Measurements from ENCODE around the gene ANKS6.

The ANKS6 gene

GRCh38 chr9:98775831-98776441, 20.4 kb downstream of the ANKS6 start:
- Histone ChIP-seq H3K9ac (no peak overlapping the region), H4K20me1 (peaks cover 0 to 7% (median 0%) of the 10 kb centered on the region in 11 experiments; a peak in 1 of 22 replicates), H3K36me3 (peaks cover 28 to 74% (median 52%) of the 10 kb centered on the region in 11 experiments), H3K4me2 (no peak overlapping the region), H3K27me3 (no peaks in the 10 kb centered on the region), H3K9me3 (replicated peaks in 1 of 11) (no peaks in the 10 kb centered on the region), H3K4me1 (no peaks in the 10 kb centered on the region), H3K27ac (no peak overlapping the region), H3K4me3 (no peak overlapping the region)
- TF ChIP-seq Cebpa-rat (IDR thresholded peaks at IDR 0.05) = no peak

GRCh38 chr9:98774746-98775145, 21.6 kb downstream of the ANKS6 start:
- H3K27me3 ChIP-seq = no peaks in the 10 kb centered on the region
- no peaks in the 10 kb centered on the region for H3K9me3 ChIP-seq (replicated peaks in 1 of 11)
- no peak overlapping the region for H3K4me2 ChIP-seq
- no peaks in the 10 kb centered on the region for H3K4me1 ChIP-seq
- H3K9ac ChIP-seq = no peak overlapping the region
- H3K27ac ChIP-seq = no peak overlapping the region
- TF ChIP-seq Cebpa-rat (IDR thresholded peaks at IDR 0.05) = no peak
- H4K20me1 ChIP-seq = peaks cover 0 to 7% (median 0%) of the 10 kb centered on the region in 11 experiments; a peak in 1 of 22 replicates
- H3K4me3 ChIP-seq = no peak overlapping the region
- H3K36me3 ChIP-seq = peaks cover 28 to 74% (median 64%) of the 10 kb centered on the region in 11 experiments

- Histone ChIP-seq H4K20me1 (peaks cover 0 to 7% (median 0%) of the 10 kb centered on the region in 11 experiments; a peak in 1 of 22 replicates), H3K27me3 (no peaks in the 10 kb centered on the region), H3K27ac (no peak overlapping the region), H3K9ac (no peak overlapping the region), H3K36me3 (peaks cover 28 to 85% (median 72%) of the 10 kb centered on the region in 11 experiments), H3K4me2 (no peak overlapping the region), H3K4me1 (no peaks in the 10 kb centered on the region), H3K4me3 (no peak overlapping the region), H3K9me3 (replicated peaks in 1 of 11) (no peaks in the 10 kb centered on the region)
- TF ChIP-seq Cebpa-rat (IDR thresholded peaks at IDR 0.05) = no peak
Measured at GRCh38 chr9:98773721-98774120, 22.6 kb downstream of the ANKS6 start.

- peaks cover 30 to 88% (median 75%) of the 10 kb centered on the region in 11 experiments for H3K36me3 ChIP-seq
Measured at GRCh38 chr9:98772364-98773155, 23.8 kb downstream of the ANKS6 start.

GRCh38 chr9:98771209-98771874, 25.0 kb downstream of the ANKS6 start:
- 0 out of 22 replicates have a peak, but pooled peaks cover 0 to 7% (median 0%) of the 10 kb centered on the region in 11 experiments for H4K20me1 ChIP-seq
- H3K4me3 ChIP-seq = no peak overlapping the region
- H3K4me1 ChIP-seq = no peaks in the 10 kb centered on the region
- H3K36me3 ChIP-seq = peaks cover 38 to 88% (median 76%) of the 10 kb centered on the region in 11 experiments
- no peak overlapping the region for H3K9ac ChIP-seq
- H3K27me3 ChIP-seq = no peaks in the 10 kb centered on the region
- no peak for TF ChIP-seq Cebpa-rat (IDR thresholded peaks at IDR 0.05)
- H3K27ac ChIP-seq = no peak overlapping the region
- H3K4me2 ChIP-seq = no peak overlapping the region
- no peaks in the 10 kb centered on the region for H3K9me3 ChIP-seq (replicated peaks in 1 of 11)

More at GRCh38 chr9:98772364-98773155, 23.8 kb downstream of the ANKS6 start:
- H3K27ac ChIP-seq = no peak overlapping the region
- H3K4me1 ChIP-seq = no peaks in the 10 kb centered on the region
- no peak overlapping the region; a peak in 1 of 22 replicates for H3K9ac ChIP-seq
- TF ChIP-seq Cebpa-rat (IDR thresholded peaks at IDR 0.05) = no peak
- 0 out of 22 replicates have a peak, but pooled peaks cover 0 to 7% (median 0%) of the 10 kb centered on the region in 11 experiments for H4K20me1 ChIP-seq
- no peaks in the 10 kb centered on the region for H3K9me3 ChIP-seq (replicated peaks in 1 of 11)
- H3K4me2 ChIP-seq = no peak overlapping the region
- no peaks in the 10 kb centered on the region for H3K27me3 ChIP-seq
- H3K4me3 ChIP-seq = no peak overlapping the region

- Histone ChIP-seq H3K27me3 (no peaks in the 10 kb centered on the region), H3K9me3 (replicated peaks in 1 of 11) (no peaks in the 10 kb centered on the region), H3K9ac (no peak overlapping the region), H3K4me2 (no peak overlapping the region), H3K36me3 (peaks cover 38 to 94% (median 79%) of the 10 kb centered on the region in 11 experiments), H3K4me3 (no peak overlapping the region), H3K4me1 (no peaks in the 10 kb centered on the region), H3K27ac (no peak overlapping the region), H4K20me1 (0 out of 22 replicates have a peak, but pooled peaks cover 0 to 7% (median 0%) of the 10 kb centered on the region in 11 experiments)
- no peak for TF ChIP-seq Cebpa-rat (IDR thresholded peaks at IDR 0.05)
Measured at GRCh38 chr9:98770717-98771116, 25.6 kb downstream of the ANKS6 start.

GRCh38 chr9:98768344-98768743, 28.0 kb downstream of the ANKS6 start:
- Histone ChIP-seq H3K27me3 (no peaks in the 10 kb centered on the region), H3K4me1 (no peaks in the 10 kb centered on the region), H3K27ac (no peak overlapping the region), H3K9ac (no peak overlapping the region), H4K20me1 (0 out of 22 replicates have a peak, but pooled peaks cover 0 to 7% (median 0%) of the 10 kb centered on the region in 11 experiments), H3K4me2 (no peak overlapping the region), H3K9me3 (replicated peaks in 1 of 11) (peaks cover 0 to 8% (median 5%) of the 10 kb centered on the region in 11 experiments; a peak in 4 of 22 replicates), H3K4me3 (no peak overlapping the region), H3K36me3 (peaks cover 32 to 95% (median 84%) of the 10 kb centered on the region in 11 experiments)
- TF ChIP-seq Cebpa-rat (IDR thresholded peaks at IDR 0.05) = no peak

- no peak overlapping the region for H3K4me3 ChIP-seq
- H4K20me1 ChIP-seq = 0 out of 22 replicates have a peak, but pooled peaks cover 0 to 4% (median 0%) of the 10 kb centered on the region in 11 experiments
- no peaks in the 10 kb centered on the region for H3K4me1 ChIP-seq
- no peak overlapping the region for H3K27ac ChIP-seq
- peaks cover 28 to 94% (median 79%) of the 10 kb centered on the region in 11 experiments for H3K36me3 ChIP-seq
- TF ChIP-seq Cebpa-rat (IDR thresholded peaks at IDR 0.05) = no peak
- no peak overlapping the region for H3K9ac ChIP-seq
- peaks cover 0 to 8% (median 5%) of the 10 kb centered on the region in 11 experiments; a peak in 4 of 22 replicates for H3K9me3 ChIP-seq (replicated peaks in 1 of 11)
- H3K4me2 ChIP-seq = no peak overlapping the region
- no peaks in the 10 kb centered on the region for H3K27me3 ChIP-seq
Measured at GRCh38 chr9:98767915-98768314, 28.4 kb downstream of the ANKS6 start.

- Histone ChIP-seq H3K9me3 (replicated peaks in 1 of 11) (peaks cover 0 to 8% (median 5%) of the 10 kb centered on the region in 11 experiments; a peak in 4 of 22 replicates), H3K27ac (no peak overlapping the region), H3K4me2 (no peak overlapping the region), H4K20me1 (no peaks in the 10 kb centered on the region), H3K9ac (no peak overlapping the region), H3K4me3 (no peak overlapping the region), H3K27me3 (no peaks in the 10 kb centered on the region), H3K4me1 (no peaks in the 10 kb centered on the region), H3K36me3 (peaks cover 20 to 94% (median 75%) of the 10 kb centered on the region in 11 experiments)
- TF ChIP-seq Cebpa-rat (IDR thresholded peaks at IDR 0.05) = no peak
Measured at GRCh38 chr9:98767196-98767595, 29.2 kb downstream of the ANKS6 start.
